GM12891 (cell line): ENCODE measurements around the gene NGEF.

ENCODE experiments used
- POLR2A ChIP-seq: IDR thresholded peaks from 2 replicates; pipeline ENCODE4 v1.6.1; 2011; ENCODE audit warnings: low read depth, low read length, control low read depth
- POLR2AphosphoS5 ChIP-seq: IDR thresholded peaks from 2 replicates; pipeline ENCODE4 v1.6.1; 2011; ENCODE audit warnings: low read depth, low read length, control low read depth
- POU2F2 ChIP-seq: IDR thresholded peaks from 2 replicates; pipeline ENCODE4 v1.6.1; 2011; ENCODE audit warnings: low read depth, mild to moderate bottlenecking, control low read depth, low read length, moderate library complexity
- SPI1 ChIP-seq: IDR thresholded peaks from 2 replicates; pipeline ENCODE4 v1.6.1; 2011; ENCODE audit warnings: low read depth, low read length, control low read depth
- TAF1 ChIP-seq: IDR thresholded peaks from 2 replicates; pipeline ENCODE4 v1.6.1; 2011; ENCODE audit warnings: low read depth, low read length, control low read depth

DNA sequence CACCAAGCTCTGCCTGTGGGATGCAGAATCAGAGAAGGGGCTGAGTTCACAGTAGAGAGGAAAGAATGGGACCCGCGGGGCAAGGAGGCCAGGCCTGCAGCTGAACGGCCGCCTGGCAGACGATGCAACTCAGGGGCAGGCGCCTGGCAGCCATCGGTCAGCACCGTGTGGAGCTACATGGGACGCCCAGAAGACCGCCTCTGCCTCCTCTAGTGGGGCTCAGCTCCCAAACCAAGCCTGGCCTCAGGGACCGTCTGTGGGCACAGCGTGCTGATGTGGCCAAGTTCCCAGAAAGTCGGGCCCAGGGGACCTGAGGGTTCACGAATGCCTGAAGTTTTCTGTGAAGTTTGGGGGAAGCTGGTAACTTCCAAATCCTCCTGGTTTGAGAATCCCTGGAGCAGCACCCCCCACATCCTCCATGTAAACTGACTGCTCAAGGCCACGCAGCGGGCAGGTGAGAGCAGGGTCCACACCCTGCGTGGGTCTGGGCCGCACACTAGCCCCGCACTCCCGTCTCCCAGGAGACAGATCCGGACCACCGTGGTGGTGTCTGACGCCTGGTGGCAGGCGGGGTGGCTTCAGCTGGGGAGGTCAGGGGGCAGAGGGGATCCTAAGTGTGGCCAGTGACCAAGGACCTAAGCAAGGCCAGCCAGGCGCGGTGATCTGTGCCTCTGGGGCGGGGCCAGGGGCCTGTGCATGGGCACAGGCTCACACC lies 128.3 kb downstream of the NGEF start:
- TF ChIP-seq TAF1 (no peak), POLR2AphosphoS5 (no peak), POLR2A (no peak), SPI1 (no peak), POU2F2 (no peak)
